ENCODE measurements around the gene PSMD12.

The PSMD12 gene

GRCh38 chr17:67293251-67294203 is 72.8 kb downstream of the PSMD12 start:
- H3K27me3 Mint-ChIP-seq = no peaks in the 10 kb centered on the region
- DNase-seq (peak; percentile 53), ATAC-seq (replicated peaks) (peak; percentile 97 to 99)
- H3K27ac Mint-ChIP-seq = no peak overlapping the region
- no peaks in the 10 kb centered on the region for H3K9me3 Mint-ChIP-seq
- peak overlapping the region; percentile 46 to 70 for H3K4me3 Mint-ChIP-seq
- H3K4me1 Mint-ChIP-seq = peaks cover 10 to 17% of the 10 kb centered on the region in 2 donors
- no peaks in the 10 kb centered on the region for H3K36me3 Mint-ChIP-seq

GRCh38 chr17:67290711-67291291 is 75.6 kb downstream of the PSMD12 start:
- ATAC-seq (replicated peaks) (no peak), DNase-seq (no peak)
- Mint-ChIP-seq H3K27me3 (no peaks in the 10 kb centered on the region), H3K4me3 (no peak overlapping the region), H3K4me1 (peaks cover 10 to 17% of the 10 kb centered on the region in 2 donors), H3K36me3 (no peaks in the 10 kb centered on the region), H3K27ac (no peak overlapping the region), H3K9me3 (no peaks in the 10 kb centered on the region)

- DNase-seq (no peak), ATAC-seq (replicated peaks) (no peak)
- Mint-ChIP-seq H3K27ac (no peak overlapping the region), H3K36me3 (no peaks in the 10 kb centered on the region), H3K4me3 (no peak overlapping the region), H3K9me3 (no peaks in the 10 kb centered on the region), H3K27me3 (no peaks in the 10 kb centered on the region), H3K4me1 (peaks cover 10 to 17% of the 10 kb centered on the region in 2 donors)
These were observed 76.1 kb downstream of the PSMD12 start for GRCh38 chr17:67290244-67290643.

GRCh38 chr17:67289181-67289876 is 77.0 kb downstream of the PSMD12 start:
- Mint-ChIP-seq H3K27me3 (no peaks in the 10 kb centered on the region), H3K4me1 (peaks cover 10 to 17% of the 10 kb centered on the region in 2 donors), H3K36me3 (no peaks in the 10 kb centered on the region), H3K4me3 (no peak overlapping the region), H3K9me3 (no peaks in the 10 kb centered on the region), H3K27ac (peak overlapping the region; percentile 43)
- no peak for DNase-seq
- no peak for ATAC-seq (replicated peaks)
